GM23338 (cell line): ENCODE measurements around the gene DLST.
A peak's percentile ranks its signal among the peaks of the same experiment; 100 is the strongest.

Source experiments
- CREB1 ChIP-seq: fragments of 250-450 bp; sonication (Bioruptor Pico); IDR thresholded peaks from 2 replicates; pipeline ENCODE4 v1.5.0; 2020; ENCODE audit warnings: low read depth, mild to moderate bottlenecking, moderate library complexity
- CTCF ChIP-seq, 2 experiments: fragments of 200-600 bp in 1 of 2; sonication (generic) in 1 of 2; conservative IDR thresholded peaks; 2 replicates each; pipeline versions ENCODE4 v1.5.1 to v1.6.1; 2016 to 2017; ENCODE audit warnings: antibody characterized with exemption in 2 of 2, low read depth in 2 of 2, mild to moderate bottlenecking in 2 of 2, moderate library complexity in 1 of 2
- ETS1 ChIP-seq: IDR thresholded peaks from 2 replicates; pipeline ENCODE4 v1.6.1; 2016; ENCODE audit warnings: antibody characterized with exemption
- EZH2 ChIP-seq: fragments of 200-600 bp; sonication (generic); IDR thresholded peaks from one replicate; pipeline ENCODE4 v1.8.0; 2017; ENCODE audit warnings: antibody characterized with exemption, mild to moderate bottlenecking, low read depth; ENCODE audit not compliant: unreplicated experiment
- EZH2phosphoT487 ChIP-seq: fragments of 200-600 bp; sonication (generic); IDR thresholded peaks from one replicate; pipeline ENCODE4 v1.8.1; 2018; ENCODE audit warnings: antibody characterized with exemption; ENCODE audit not compliant: unreplicated experiment
- JUNB ChIP-seq: IDR thresholded peaks from one replicate; pipeline ENCODE4 v1.6.1; 2016; ENCODE audit warnings: antibody characterized with exemption; ENCODE audit not compliant: unreplicated experiment
- NANOG ChIP-seq: IDR thresholded peaks from 2 replicates; pipeline ENCODE4 v1.6.1; 2016; ENCODE audit warnings: antibody characterized with exemption, borderline replicate concordance
- POLR2AphosphoS5 ChIP-seq: IDR thresholded peaks from 2 replicates; pipeline ENCODE4 v1.6.1; 2016; ENCODE audit warnings: antibody characterized with exemption, low read depth
- REST ChIP-seq: IDR thresholded peaks from one replicate; pipeline ENCODE4 v1.6.1; 2018; ENCODE audit warnings: antibody characterized with exemption; ENCODE audit not compliant: unreplicated experiment
- STAT1 ChIP-seq: IDR thresholded peaks from one replicate; pipeline ENCODE4 v1.6.1; 2016; ENCODE audit warnings: antibody characterized with exemption; ENCODE audit not compliant: unreplicated experiment
- ZNF114 ChIP-seq: fragments of 250-450 bp; sonication (Bioruptor Pico); IDR thresholded peaks from 2 replicates; pipeline ENCODE4 v1.5.0; 2020; ENCODE audit warnings: mild to moderate bottlenecking, moderate library complexity
- ZNF331 ChIP-seq: fragments of 250-450 bp; sonication (Bioruptor Pico); IDR thresholded peaks from 2 replicates; pipeline ENCODE4 v1.5.0; 2020; ENCODE audit warnings: low read depth, mild to moderate bottlenecking, moderate library complexity
- TF ChIP-seq, protein P1 (sequence below): fragments of 250-450 bp; sonication (Bioruptor Pico); IDR thresholded peaks from 2 replicates; pipeline ENCODE4 v1.5.0; 2020; ENCODE audit warnings: mild to moderate bottlenecking, moderate library complexity

GRCh38 chr14:74906925-74907521 lies 25.3 kb downstream of the DLST start:
- TF ChIP-seq CTCF (conservative IDR thresholded peaks at IDR 0.05; ENCODE audit: low read depth in 2 of 2), result peak; percentile 53 to 58
- TF ChIP-seq, protein P1, sequence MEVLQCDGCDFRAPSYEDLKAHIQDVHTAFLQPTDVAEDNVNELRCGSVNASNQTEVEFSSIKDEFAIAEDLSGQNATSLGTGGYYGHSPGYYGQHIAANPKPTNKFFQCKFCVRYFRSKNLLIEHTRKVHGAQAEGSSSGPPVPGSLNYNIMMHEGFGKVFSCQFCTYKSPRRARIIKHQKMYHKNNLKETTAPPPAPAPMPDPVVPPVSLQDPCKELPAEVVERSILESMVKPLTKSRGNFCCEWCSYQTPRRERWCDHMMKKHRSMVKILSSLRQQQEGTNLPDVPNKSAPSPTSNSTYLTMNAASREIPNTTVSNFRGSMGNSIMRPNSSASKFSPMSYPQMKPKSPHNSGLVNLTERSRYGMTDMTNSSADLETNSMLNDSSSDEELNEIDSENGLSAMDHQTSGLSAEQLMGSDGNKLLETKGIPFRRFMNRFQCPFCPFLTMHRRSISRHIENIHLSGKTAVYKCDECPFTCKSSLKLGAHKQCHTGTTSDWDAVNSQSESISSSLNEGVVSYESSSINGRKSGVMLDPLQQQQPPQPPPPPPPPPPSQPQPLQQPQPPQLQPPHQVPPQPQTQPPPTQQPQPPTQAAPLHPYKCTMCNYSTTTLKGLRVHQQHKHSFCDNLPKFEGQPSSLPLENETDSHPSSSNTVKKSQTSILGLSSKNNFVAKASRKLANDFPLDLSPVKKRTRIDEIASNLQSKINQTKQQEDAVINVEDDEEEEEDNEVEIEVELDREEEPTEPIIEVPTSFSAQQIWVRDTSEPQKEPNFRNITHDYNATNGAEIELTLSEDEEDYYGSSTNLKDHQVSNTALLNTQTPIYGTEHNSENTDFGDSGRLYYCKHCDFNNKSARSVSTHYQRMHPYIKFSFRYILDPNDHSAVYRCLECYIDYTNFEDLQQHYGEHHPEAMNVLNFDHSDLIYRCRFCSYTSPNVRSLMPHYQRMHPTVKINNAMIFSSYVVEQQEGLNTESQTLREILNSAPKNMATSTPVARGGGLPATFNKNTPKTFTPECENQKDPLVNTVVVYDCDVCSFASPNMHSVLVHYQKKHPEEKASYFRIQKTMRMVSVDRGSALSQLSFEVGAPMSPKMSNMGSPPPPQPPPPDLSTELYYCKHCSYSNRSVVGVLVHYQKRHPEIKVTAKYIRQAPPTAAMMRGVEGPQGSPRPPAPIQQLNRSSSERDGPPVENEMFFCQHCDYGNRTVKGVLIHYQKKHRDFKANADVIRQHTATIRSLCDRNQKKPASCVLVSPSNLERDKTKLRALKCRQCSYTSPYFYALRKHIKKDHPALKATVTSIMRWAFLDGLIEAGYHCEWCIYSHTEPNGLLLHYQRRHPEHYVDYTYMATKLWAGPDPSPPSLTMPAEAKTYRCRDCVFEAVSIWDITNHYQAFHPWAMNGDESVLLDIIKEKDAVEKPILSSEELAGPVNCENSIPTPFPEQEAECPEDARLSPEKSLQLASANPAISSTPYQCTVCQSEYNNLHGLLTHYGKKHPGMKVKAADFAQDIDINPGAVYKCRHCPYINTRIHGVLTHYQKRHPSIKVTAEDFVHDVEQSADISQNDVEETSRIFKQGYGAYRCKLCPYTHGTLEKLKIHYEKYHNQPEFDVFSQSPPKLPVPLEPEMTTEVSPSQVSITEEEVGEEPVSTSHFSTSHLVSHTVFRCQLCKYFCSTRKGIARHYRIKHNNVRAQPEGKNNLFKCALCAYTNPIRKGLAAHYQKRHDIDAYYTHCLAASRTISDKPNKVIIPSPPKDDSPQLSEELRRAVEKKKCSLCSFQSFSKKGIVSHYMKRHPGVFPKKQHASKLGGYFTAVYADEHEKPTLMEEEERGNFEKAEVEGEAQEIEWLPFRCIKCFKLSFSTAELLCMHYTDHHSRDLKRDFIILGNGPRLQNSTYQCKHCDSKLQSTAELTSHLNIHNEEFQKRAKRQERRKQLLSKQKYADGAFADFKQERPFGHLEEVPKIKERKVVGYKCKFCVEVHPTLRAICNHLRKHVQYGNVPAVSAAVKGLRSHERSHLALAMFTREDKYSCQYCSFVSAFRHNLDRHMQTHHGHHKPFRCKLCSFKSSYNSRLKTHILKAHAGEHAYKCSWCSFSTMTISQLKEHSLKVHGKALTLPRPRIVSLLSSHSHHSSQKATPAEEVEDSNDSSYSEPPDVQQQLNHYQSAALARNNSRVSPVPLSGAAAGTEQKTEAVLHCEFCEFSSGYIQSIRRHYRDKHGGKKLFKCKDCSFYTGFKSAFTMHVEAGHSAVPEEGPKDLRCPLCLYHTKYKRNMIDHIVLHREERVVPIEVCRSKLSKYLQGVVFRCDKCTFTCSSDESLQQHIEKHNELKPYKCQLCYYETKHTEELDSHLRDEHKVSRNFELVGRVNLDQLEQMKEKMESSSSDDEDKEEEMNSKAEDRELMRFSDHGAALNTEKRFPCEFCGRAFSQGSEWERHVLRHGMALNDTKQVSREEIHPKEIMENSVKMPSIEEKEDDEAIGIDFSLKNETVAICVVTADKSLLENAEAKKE (CRISPR knock-in tag), result no peak
- TF ChIP-seq CREB1, result no peak
- peak; percentile 28; the same call in 1 of the 2 replicates for TF ChIP-seq POLR2AphosphoS5
- TF ChIP-seq EZH2phosphoT487, result no peak
- TF ChIP-seq REST, result no peak
- no peak for TF ChIP-seq ZNF331 (CRISPR knock-in tag)
- no peak for TF ChIP-seq EZH2
- TF ChIP-seq JUNB, result no peak
- TF ChIP-seq STAT1, result no peak
- no peak for TF ChIP-seq ETS1
- no peak for TF ChIP-seq NANOG
- no peak for TF ChIP-seq ZNF114 (CRISPR knock-in tag)
